HG03575 (cell line): ENCODE measurements around the gene CST9.
"Not testable (repeated sequence)": the region's sequence is repeated elsewhere in the genome, so short reads cannot be mapped to it uniquely, and the experiment has no call there.

Source experiments
- ATAC-seq: cut with Tn5 transposase; IDR thresholded peaks from one replicate; pipeline ENCODE4 v1.9.1; 2021; ENCODE audit not compliant: unreplicated experiment, insufficient number of reproducible peaks, low FRiP score; ENCODE audit errors: extremely low read depth

Gene CST9

GRCh38 chr20:23626040-23626620 is 20.4 kb upstream of the CST9 start:
- no peak for ATAC-seq

DNA sequence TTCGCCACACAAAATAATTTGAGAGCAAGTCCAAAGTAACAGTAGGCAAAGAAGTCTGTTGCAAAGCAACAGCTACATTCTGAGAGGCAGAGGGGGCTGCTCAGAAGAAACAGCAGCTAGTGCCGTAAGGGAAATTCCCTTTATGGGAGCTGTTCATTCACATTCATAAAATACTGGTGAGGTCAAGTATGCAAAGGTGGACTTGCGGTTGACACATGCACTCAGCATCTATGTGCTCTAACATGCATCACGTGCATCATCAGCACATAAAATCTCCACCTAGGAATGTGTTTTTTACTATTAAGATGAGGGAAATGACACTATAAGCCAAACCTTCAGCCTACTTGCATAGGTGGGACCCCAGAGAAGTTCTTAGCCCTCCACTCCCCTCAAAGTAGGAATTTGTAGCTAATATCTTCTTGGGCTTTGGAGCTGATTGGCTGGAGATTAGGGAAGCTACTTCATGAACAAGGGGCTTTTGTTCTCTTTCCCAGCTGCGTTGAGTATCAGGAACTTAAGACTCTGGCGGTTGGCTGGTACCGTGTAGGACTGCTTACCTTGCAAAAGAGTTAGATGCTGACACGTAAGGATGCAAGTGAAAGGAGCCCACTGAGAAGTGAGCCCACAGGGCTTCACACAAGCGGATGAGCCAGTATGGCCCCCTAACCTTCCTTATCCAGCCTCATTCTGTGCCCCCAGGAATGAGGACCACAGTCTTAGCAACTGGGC is 19.7 kb upstream of the CST9 start:
- no peak for ATAC-seq

DNA sequence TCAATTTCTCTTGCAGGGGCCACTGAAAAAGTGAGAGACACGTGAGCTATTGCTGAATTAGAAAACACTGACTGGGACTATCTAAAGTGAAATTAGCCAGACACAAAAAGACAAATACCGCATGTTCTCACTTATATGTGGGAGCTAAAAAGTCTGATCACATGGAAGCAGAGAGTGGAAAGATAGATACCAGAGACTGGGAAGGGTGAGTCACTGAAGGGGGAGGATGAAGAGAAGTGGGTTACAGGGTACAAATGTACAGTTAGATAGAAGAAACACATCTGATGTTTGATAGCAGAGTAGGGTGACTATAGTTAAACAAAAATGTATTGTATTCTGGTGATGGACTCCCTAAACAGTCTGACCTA is 18.6 kb upstream of the CST9 start:
- no peak for ATAC-seq

GRCh38 chr20:23623666-23624323 is 18.1 kb upstream of the CST9 start:
- ATAC-seq, result no peak

DNA sequence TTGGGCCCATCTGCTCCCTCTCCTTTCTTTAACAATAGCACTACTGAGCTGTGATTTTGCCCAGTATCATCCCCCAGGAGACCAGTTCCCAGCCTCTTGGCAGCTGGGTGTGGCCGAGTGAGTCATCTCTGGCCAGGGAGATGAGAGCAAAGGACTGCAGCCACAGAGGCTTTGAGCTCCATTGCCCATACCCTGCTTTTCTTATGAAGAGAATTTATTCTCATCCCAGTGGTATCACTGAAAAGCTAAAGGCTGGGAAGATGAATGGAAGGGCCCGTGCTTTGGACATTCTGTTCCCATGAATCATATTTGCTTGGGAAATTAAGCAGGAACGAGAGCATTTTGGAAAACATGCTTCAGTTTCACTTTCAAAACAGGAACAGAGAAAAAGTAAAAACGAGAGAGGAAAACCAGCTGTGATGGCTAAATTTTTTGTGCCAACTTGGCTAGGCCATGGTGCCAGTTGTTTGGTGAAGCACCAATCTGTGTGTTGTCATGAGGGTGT is 17.2 kb upstream of the CST9 start:
- no peak for ATAC-seq

GRCh38 chr20:23622401-23622800 is 16.7 kb upstream of the CST9 start:
- ATAC-seq, result not testable (repeated sequence)

DNA sequence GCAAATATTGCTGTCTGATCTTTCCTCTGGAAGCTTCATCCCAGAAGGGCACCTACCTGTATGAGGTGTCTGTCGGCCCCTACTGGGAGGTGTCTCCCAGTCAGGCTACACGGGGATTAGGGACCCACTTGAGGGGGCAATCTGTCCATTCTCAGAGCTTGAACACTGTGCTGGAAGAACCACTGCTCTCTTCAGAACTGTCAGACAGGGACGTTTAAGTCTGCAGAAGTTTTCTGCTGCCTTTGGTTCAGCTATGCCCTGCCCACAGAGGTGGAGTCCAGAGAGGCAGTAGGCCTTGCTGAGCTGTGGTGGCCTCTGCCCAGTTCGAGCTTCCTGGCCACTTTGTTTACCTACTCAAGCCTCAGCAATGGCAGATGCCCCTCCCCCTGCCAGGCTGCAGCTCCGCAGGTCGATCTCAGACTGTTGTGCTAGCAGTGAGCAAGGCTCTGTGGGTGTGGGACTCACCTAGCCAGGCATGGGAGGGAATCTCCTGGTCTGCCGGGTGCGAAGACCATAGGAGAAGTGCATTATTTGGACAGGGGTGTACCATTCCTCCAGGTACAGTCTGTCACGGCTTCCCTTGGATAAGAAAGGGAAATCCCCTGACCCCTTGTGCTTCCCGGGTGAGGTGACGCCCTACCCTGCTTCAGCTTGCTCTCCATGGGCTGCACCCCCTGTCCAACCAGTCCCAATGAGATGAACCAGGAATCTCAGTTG is 15.1 kb upstream of the CST9 start:
- ATAC-seq, result not testable (repeated sequence)

DNA sequence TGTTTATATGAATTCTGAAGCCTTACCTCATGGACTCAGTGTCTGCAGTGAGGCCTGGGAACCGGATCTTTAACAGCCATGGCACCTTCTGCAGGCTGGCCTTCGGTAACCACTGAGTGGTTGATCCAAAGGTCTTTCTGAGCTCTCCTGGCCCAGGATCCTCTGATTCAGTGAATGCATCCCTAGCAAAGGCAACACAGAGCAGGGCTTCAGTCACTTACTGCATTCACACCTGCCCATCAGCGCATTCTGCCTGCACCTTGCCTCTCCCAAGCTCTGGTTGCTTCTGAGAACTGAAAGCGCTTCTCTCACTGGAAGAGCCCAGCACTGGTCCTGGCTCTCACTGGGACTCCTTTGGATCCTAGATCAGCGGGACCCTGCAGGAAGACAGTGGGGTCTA is 8.4 kb upstream of the CST9 start:
- no peak for ATAC-seq

GRCh38 chr20:23613676-23614075 is 8.0 kb upstream of the CST9 start:
- no peak for ATAC-seq

- ATAC-seq, result no peak
These were observed 6.7 kb upstream of the CST9 start for GRCh38 chr20:23612396-23612795.

DNA sequence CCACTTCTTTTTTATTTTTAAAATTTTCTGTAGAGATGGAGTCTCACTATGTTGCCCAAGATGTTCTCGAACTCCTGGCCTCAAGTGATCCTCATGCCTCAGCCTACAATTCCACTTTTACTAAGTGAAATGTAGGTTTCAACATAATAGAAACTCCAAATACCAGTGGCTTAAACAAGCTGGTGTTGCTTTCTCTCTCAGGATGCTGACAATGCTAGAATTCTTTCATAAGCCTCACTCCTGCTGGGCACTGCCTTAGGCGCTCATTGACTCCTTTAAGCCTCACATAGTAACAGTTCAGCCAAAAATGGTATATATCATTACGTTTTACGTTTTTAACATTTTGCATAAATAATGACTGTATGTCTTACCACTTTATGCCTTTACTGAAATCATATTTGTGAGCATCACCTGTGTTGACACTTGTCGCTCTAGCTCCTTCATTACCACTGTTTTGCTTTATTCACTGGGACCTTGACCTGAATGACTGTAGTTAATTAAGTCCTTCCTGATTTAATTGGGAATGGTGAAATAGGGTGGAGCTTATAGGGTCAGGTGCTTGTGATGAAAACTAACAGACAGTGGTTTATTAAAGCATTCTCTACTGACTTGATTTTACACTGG is 3.9 kb upstream of the CST9 start:
- no peak for ATAC-seq

GRCh38 chr20:23608251-23608846 is 2.6 kb upstream of the CST9 start:
- no peak for ATAC-seq

- ATAC-seq, result no peak
These were observed 2.0 kb upstream of the CST9 start for GRCh38 chr20:23607497-23608245.

- ATAC-seq, result peak; percentile 69
These were observed 934 bp upstream of the CST9 start for GRCh38 chr20:23606652-23607049.

GRCh38 chr20:23604306-23604705 is 1.4 kb downstream of the CST9 start:
- ATAC-seq, result no peak

GRCh38 chr20:23603321-23603720 is 2.4 kb downstream of the CST9 start:
- no peak for ATAC-seq

- no peak for ATAC-seq
These were observed 3.0 kb downstream of the CST9 start for GRCh38 chr20:23602699-23603098.

DNA sequence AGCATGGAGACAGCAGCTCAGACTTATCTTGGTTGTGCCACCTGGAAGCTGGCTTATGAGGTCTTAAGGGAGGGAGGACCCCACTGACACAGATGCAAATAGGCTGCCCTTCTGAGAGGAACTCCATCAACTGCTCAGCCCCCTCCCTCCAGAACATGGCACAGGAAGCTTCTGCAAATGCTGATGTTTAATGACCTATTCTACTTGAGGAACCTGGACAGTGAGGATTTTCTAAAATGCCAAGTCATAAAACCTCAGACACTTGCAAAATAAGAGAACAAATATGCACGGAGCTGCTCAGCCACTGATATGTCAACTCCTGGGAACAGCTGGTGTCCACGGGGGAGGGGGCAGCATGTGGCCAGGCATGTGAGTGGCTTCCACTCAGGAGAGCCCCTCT is 3.5 kb downstream of the CST9 start:
- ATAC-seq, result no peak
